A549 treated with ZK216348 at 1 μM for 4 hours (cell line): ENCODE data around the gene FAM236D. TPM values are rescaled to one million over a fixed set of nuclear protein-coding genes. Genes with fewer than 3 reads are reported as not detected.

Source experiments
- total RNA-seq: library from RNA; stranded (reverse); fragments of 200-300 nt; extraction: Qiagen RNA extraction; gene quantifications from 5 replicates; pipeline ENCODE4 v1.2.3, GENCODE V29; 2022; ENCODE audit warnings: low read depth

FAM236D gene
- not detected in 5 replicates for total RNA-seq

DNA sequence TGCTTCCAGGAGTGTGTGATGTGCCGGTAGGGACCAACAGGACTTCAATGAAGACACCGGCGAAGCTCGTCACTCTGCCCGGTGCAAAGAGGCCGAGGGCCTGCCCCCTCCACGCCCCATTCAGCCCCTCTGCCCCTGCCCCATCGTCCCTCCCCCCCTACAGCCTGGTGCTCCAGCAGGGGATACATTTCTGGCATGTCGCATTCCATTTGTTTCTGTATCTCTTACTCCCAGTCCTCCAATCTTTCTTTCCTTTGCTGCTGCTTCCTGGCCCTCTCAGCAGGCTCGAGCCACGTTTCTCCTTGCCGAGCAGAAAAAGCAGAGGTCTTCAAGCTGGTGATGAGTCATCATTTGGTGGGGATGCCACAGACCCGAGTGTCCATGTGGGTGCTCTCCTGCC is at the start of gene FAM236D:
FAM236D (minus strand) TSS at position 101 of the 400 bp plus-strand sequence; CDS start at position 1, 100 bp downstream.

DNA sequence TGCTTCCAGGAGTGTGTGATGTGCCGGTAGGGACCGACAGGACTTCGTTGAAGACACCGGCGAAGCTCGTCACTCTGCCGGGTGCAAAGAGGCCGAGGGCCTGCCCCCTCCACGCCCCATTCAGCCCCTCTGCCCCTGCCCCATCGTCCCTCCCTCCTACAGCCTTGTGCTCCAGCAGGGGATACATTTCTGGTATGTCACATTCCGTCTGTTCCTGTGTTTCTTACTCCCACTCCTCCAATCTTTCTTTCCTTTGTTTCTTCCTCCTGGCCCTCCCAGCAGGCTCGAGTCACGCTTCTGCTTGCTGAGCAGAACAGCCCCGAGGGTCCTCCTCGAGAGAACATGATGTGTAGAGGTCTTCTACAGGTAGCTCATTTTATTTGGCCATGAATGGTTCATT is 25.4 kb downstream of the FAM236D start, which contains the start of gene FAM236B:
FAM236B (minus strand) TSS at position 101 of the 400 bp plus-strand sequence; CDS start at position 1, 100 bp downstream.

DNA sequence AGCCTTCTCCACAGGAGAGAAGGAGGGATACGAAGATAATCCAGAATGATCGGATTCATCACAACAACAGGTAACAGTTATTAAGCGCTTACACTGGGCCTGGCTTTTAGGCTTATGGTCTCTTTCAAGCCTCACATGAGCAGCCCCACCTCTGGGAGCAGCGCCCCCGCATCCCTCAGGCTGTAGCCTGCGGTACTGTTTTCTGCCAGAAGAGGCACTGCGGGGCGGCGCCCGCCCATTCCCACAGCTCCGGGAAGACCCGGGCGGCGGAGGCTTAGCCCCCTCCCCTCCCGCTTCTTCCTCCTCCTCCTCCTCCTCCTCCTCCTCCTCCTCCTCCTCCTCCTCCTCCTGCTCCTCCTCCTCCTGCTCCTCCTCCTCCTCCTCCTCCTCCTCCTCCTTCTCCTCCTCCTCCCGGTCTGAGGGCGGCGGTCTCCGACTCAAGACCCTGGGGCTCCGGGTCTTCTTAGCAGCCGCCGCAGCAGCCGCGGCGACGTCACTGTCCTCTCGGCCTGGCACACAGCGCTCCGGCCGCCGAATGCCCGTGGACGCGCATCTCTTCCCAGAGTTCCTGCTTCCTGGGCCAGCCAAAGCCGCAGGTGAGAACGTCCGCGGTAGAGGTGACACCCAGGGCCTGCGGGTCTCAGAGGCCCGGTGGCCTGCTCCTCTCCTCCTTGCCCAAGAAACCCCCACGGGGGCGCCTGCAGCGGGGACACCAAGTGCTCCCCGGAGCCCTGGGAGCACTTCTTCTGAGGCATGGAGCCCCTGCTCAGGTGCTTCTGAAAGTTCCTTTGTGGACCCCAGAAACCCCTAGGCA is 31.1 kb downstream of the FAM236D start, which contains the start of gene DMRTC1B:
DMRTC1B (plus strand) TSS at position 238 of the 814 bp plus-strand sequence. CDS start 68,246 bp downstream, outside the sequence.

Other genes with a start within 250 kb of the FAM236D start
- gene HDAC8, start 235.4 kb downstream of the FAM236D start, total RNA-seq: 24.3 to 32.3 TPM (median 26.1 TPM) in 5 replicates
- gene PHKA1, start 93.9 kb downstream of the FAM236D start, total RNA-seq: 21.8 to 29.2 TPM (median 28.2 TPM) in 5 replicates
- gene DMRTC1B, start 31.3 kb downstream of the FAM236D start, total RNA-seq: 0.13 TPM in 1 of 5 replicates, not detected in the others
- gene FAM236B, start 25.6 kb downstream of the FAM236D start, total RNA-seq: not detected in 5 replicates
- gene FAM236C, start 104.4 kb upstream of the FAM236D start, total RNA-seq: not detected in 5 replicates
- not detected in 5 replicates for gene FAM236A, start 130.0 kb upstream of the FAM236D start, total RNA-seq
- not detected in 5 replicates for gene DMRTC1, start 135.6 kb upstream of the FAM236D start, total RNA-seq
- gene PABPC1L2B, start 194.7 kb upstream of the FAM236D start, total RNA-seq: not detected in 5 replicates